GM04503 (cell line): ENCODE results near the gene GATAD1.
"Not testable (repeated sequence)": the region's sequence is repeated elsewhere in the genome, so short reads cannot be mapped to it uniquely, and the experiment has no call there.

Experiments
- DNase-seq: peaks from one replicate; pipeline ENCODE4 v3.0.0-alpha.2; 2012; ENCODE audit warnings: low read depth

The GATAD1 gene

DNA sequence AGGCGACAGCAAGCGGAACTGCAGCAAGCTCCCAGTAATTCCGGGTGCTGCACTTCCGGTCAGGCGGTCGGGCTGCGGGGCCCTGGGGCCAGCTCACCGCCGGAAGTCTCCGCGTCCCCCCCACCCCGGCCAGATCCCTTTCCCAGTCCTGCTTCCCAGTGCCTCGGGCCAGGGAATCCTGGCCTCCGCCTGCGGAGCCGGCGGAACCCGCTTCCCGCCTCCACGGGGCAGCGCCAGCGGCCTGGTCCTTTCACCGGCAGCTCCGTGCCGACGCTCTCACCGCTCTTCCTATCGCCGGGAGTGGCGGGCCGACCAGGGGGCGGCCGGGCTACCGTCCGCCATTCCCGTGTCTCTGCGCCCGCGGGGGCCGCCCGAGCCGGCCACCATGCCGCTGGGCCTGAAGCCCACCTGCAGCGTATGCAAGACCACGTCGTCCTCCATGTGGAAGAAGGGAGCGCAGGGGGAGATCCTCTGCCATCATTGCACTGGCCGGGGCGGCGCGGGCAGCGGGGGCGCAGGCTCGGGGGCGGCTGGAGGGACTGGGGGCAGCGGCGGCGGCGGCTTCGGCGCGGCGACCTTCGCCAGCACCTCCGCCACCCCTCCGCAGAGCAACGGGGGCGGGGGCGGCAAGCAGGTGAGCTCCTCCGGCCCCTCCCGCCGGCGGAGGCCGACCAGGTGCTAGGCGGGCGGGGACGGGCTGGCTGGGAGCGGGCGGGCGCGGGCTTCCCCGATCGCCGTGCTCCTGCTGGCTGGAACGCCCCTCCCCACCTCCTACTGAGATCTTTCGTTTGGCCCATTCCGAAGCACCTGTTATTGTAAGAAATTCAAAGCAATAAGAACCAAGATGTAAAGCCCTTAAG lies at the start of gene GATAD1:
Gene GATAD1 (plus strand): TSS at position 138 of the 860 bp plus-strand sequence. CDS start 248 bp downstream, at position 386.
- DNase-seq = peak; percentile 58

DNA sequence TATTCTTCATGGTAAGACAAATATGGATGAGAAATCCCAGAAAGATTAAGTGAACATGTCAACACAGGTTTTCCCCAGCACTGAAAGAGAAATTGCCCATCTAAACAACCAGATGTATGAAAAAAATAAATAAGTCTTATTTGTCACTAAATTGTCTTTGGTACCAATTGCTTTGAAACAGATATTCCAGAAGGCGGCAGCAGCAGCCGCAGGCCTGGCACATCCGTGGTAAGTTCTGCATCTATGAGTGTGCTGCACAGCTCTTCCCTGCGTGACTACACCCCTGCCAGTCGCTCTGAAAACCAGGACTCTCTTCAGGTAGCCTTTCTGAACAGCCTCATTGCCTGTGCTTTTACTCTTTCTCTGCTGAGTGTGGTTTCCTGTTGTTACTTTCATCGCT lies 49.7 kb upstream of the GATAD1 start:
- no peak for DNase-seq

DNA sequence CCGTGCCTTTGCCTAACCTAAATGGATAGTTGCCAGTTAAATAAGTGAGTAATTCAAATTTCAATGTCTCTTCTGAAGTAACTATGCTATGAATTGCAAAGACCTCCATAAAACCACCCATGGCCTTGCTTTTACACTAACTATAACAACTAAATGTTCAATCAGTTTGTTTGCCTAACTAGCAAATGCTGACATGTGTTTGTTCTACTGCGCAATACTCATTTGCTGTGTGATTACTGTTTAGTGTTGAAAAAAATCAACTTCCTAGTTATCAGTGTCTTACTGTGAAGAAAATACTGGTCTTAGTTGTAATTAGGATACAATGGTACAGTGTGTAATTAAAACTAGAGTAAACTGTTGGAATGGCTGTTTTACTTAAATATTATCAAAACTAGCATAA lies 47.3 kb upstream of the GATAD1 start:
- DNase-seq = no peak

- DNase-seq = peak; percentile 45
These were observed 44.1 kb upstream of the GATAD1 start for GRCh38 chr7:92402920-92403759.

GRCh38 chr7:92403760-92404074 lies 43.6 kb upstream of the GATAD1 start:
- no peak for DNase-seq

GRCh38 chr7:92404170-92404614 lies 43.1 kb upstream of the GATAD1 start:
- DNase-seq = no peak

DNA sequence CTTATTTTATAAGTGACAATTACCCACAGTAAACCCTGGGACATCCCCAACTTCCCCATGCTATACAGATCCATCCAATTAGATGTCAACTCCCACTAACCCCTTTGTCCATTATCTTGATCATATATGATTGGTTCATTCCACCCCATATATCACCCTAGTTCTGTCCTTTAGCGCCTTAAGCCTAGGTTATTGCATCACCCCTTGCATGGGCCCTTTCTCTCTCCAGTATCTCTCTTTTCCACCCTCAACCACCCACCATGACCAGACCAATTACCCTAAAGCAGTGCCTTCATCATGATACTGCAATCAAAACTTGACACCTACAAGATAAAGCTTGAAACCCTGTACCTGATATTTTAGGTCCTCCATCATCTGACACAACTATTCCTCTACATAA lies 37.9 kb upstream of the GATAD1 start:
- no peak for DNase-seq

- not testable (repeated sequence) for DNase-seq
These were observed 37.1 kb upstream of the GATAD1 start for GRCh38 chr7:92410162-92410561.

GRCh38 chr7:92412745-92413144 lies 34.5 kb upstream of the GATAD1 start:
- no peak for DNase-seq

DNA sequence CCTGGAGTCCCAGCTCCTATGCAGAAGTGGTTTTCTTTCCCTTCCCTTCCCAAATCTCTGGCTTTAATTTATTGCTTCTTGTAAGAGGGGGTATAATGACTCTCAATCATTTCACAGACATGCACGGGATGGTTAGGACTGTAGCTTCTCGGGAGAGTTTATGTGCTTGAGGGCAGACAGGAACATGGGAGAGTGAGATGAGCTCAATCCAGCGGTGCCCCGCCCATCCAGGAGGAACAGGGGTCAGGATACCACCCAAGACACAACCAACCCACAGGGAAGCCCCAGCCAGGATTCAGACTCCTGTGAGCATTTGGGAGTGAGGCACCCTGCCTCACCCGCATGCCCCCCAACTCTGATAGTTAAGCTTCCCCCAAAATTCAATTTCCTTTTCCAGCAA lies 33.7 kb upstream of the GATAD1 start:
- DNase-seq = no peak

DNA sequence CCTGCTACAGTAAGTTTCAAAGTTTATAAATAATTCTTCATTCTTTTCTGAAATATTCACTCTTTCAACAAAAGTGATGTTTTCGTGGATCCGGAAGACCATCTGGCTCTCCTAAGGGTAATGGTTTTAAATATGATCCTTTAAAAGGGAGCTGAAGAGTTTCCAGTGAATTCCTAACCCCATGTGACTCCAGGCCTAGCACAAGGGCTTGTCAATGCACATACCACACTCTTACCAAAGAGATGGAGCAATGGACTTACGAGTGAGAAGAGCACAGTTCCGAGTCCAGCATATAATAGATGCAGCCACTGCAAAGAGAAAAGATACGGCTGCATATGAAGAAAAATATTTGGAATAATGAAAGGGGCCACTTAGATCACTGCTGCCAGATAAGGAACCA lies 32.1 kb upstream of the GATAD1 start:
- DNase-seq = no peak

GRCh38 chr7:92417913-92418312 lies 29.4 kb upstream of the GATAD1 start:
- no peak for DNase-seq

GRCh38 chr7:92421676-92422435 lies 25.4 kb upstream of the GATAD1 start:
- no peak for DNase-seq

- DNase-seq = no peak
These were observed 24.4 kb upstream of the GATAD1 start for GRCh38 chr7:92422926-92423325.

GRCh38 chr7:92423710-92424131 lies 23.6 kb upstream of the GATAD1 start:
- DNase-seq = no peak

GRCh38 chr7:92425311-92425947 lies 21.9 kb upstream of the GATAD1 start:
- DNase-seq = no peak

GRCh38 chr7:92427193-92427592 lies 20.1 kb upstream of the GATAD1 start:
- no peak for DNase-seq

DNA sequence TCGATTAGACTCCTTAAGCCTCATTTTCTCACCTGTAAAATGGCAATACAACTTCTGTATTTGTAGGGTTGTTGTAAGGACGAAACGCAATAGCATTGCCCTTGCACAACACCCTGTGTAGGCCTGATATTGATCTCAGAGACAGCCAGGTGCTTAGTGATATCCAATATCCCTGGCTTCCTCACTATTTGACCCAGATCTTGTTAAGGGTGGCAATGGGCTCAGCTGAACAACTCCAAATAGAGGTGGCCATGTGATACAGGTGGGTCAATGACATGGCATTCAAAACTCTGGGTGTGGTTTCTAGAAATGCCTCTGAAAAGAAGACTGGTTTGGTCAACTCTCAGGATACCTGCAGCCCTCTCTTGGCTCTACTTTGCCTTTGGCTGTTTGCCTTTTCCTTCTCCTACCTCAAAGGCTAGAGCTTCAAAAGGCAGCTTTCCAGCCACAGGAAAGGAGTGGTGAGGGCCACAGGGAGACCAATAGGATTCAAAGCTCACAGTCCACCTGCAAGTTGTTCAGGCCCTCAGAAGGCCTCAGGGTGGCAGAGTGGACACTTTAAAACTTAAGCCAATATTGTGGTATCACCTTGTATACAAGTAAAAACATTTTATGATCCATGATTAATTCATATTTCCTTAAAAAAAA lies 14.9 kb upstream of the GATAD1 start:
- DNase-seq = no peak

DNA sequence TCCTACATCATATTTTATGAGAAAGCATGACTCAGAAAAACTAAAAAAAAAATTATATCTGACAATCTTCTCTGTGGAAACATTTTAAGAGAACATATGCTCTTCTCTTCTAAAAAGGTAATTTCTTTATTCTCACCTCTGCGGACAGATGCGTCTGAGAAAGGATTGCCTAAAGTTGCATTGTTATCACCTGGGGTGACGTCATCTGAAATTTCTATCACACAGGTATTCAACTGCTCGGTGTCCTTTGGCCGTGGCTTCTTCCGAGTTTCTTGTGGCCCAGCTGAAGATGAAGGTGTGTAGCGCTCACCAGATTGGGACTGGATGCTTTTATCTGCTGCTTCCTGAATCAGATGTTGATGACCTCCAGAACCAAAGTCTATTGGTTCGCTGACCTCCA lies 14.3 kb upstream of the GATAD1 start:
- DNase-seq = no peak

DNA sequence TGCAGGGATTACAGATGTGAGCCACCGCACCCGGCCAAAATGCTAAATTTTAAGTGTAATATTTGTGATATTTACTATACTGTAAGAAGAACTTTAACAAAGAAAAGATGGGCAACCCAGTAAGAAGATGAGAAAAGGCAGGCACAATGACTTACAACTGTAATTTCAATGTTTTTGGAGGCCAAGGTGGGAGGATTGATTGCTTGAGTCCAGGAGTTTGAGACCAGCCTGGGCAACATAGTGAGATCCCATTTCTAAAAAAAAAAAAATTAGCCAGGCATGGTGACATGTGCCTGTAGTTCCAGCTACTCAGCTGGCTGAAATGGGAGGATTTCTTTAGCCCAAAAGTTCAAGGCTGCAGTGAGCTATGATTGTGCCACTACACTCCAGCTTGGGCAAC lies 11.7 kb upstream of the GATAD1 start:
- no peak for DNase-seq
